Mucosa of descending colon (tissue), 3 donors: Measurements from ENCODE around the gene FBXL20. TPM values are rescaled to one million over a fixed set of nuclear protein-coding genes. Genes with fewer than 3 reads are reported as not detected.

ENCODE experiments used
- ATAC-seq: fragments of 200-7000 bp; cut with Tn5 transposase; one replicate; pipeline ENCODE4 v1.9.1; 2020; ENCODE audit warnings: mild to moderate bottlenecking, moderate library complexity
- DNase-seq, 3 donors: peaks; one replicate each; pipeline ENCODE4 v3.0.0-alpha.2; 2020
- H3K36me3 ChIP-seq: fragments of 200-600 bp; one replicate; pipeline ENCODE4 v1.8.0; 2021; ENCODE audit warnings: low read depth, mild to moderate bottlenecking
- H3K4me1 ChIP-seq: fragments of 200-600 bp; one replicate; pipeline ENCODE4 v1.8.0; 2021; ENCODE audit warnings: low read depth, mild to moderate bottlenecking
- H3K4me3 ChIP-seq: fragments of 200-600 bp; one replicate; pipeline ENCODE4 v1.8.0; 2021; ENCODE audit warnings: mild to moderate bottlenecking
- H3K9me3 ChIP-seq: fragments of 200-600 bp; one replicate; pipeline ENCODE4 v1.8.0; 2021; ENCODE audit warnings: mild to moderate bottlenecking
- intact Hi-C, 2 donors: fragments of 100-400 bp; cut with DNase I in 1 of 2; cut with micrococcal nuclease in 1 of 2; formaldehyde crosslinking; loops; one replicate each; pipeline versions ENCODE4 v1.11.0 to v1.11.1; 2022; cut with DNase I, micrococcal nuclease
- total RNA-seq, 3 donors: library from RNA; stranded (reverse); fragmentation: NEBNext Ultra II Directional in 2 of 3; extraction: Animal tissue kit (Norgen Biotek cat#: 25700) in 2 of 3; gene quantifications; one replicate each; pipeline versions ENCODE4 v1.2.1 to v1.2.4, GENCODE V29; 2021 to 2023
- TF ChIP-seq, protein P1 (sequence below): fragments of 200-600 bp; IDR thresholded peaks from one replicate; pipeline ENCODE4 v1.8.0; 2022; ENCODE audit warnings: antibody characterized with exemption, mild to moderate bottlenecking
- donor health status: DM: no; HTN: no; CAD: no; lungs with moderate emphysema.
- donor health status: DM: no; HTN: no; CAD: no.
- donor health status: DM: no; HTN: yes; CAD: no.

The FBXL20 gene
- total RNA-seq, 3 donors from 2014 or later: 16.6 to 29.2 (median 28.9) TPM

- TF ChIP-seq, protein P1, sequence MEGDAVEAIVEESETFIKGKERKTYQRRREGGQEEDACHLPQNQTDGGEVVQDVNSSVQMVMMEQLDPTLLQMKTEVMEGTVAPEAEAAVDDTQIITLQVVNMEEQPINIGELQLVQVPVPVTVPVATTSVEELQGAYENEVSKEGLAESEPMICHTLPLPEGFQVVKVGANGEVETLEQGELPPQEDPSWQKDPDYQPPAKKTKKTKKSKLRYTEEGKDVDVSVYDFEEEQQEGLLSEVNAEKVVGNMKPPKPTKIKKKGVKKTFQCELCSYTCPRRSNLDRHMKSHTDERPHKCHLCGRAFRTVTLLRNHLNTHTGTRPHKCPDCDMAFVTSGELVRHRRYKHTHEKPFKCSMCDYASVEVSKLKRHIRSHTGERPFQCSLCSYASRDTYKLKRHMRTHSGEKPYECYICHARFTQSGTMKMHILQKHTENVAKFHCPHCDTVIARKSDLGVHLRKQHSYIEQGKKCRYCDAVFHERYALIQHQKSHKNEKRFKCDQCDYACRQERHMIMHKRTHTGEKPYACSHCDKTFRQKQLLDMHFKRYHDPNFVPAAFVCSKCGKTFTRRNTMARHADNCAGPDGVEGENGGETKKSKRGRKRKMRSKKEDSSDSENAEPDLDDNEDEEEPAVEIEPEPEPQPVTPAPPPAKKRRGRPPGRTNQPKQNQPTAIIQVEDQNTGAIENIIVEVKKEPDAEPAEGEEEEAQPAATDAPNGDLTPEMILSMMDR: no peak
- peaks cover 16% of the 10 kb centered on the region for H3K4me1 ChIP-seq
- H3K4me3 ChIP-seq: no peak overlapping the region
- H3K9me3 ChIP-seq: no peaks in the 10 kb centered on the region
- intact Hi-C loops: no loop called here
- ATAC-seq (no peak), DNase-seq (no peak)
- H3K36me3 ChIP-seq: peaks cover 9% of the 10 kb centered on the region
Observed at GRCh38 chr17:39208136-39208535, 193.3 kb downstream of the FBXL20 start.

DNA sequence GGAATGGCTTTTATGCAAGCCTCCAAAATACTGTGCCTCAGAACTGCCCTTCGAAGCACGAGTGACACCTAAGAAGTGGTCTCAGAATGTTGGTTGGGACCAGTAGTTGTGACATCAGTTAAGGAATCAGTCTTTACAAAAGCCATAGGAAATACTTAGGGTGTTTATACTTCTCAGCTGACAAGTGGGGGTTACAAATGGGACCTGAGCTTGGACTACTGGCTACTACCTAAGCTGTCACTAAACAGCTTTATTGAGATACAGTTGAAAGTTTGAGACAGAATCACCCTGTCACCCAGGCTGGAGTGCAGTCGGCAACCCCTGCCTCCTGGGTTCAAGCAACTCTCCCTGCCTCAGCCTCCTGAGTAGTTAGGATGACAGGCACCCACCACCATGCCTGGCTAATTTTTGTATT lies 196.3 kb downstream of the FBXL20 start:
- Histone ChIP-seq H3K4me3 (no peak overlapping the region), H3K36me3 (peaks cover 17% of the 10 kb centered on the region), H3K4me1 (peaks cover 29% of the 10 kb centered on the region), H3K9me3 (no peaks in the 10 kb centered on the region)
- intact Hi-C loops: no loop called here
- DNase-seq (no peak), ATAC-seq (no peak)
- TF ChIP-seq, protein P1: no peak

- DNase-seq: no peak
- Histone ChIP-seq H3K9me3 (no peaks in the 10 kb centered on the region), H3K4me1 (peaks cover 21% of the 10 kb centered on the region), H3K36me3 (peaks cover 17% of the 10 kb centered on the region), H3K4me3 (no peak overlapping the region)
- no peak for ATAC-seq
- intact Hi-C loops: no loop called here
- TF ChIP-seq, protein P1: no peak
Observed at GRCh38 chr17:39204245-39204644, 197.2 kb downstream of the FBXL20 start.

Other genes with a start within 250 kb of the FBXL20 start
- 10 to 100 TPM in 1 of 3 donors, 1 to 10 TPM in 2; 2.4 to 10.9 (median 5.6) TPM for gene PLXDC1, start 250.0 kb downstream of the FBXL20 start, total RNA-seq
- not detected for gene ARL5C, start 235.5 kb downstream of the FBXL20 start, total RNA-seq
- gene CACNB1, start 204.0 kb downstream of the FBXL20 start, total RNA-seq: 10 to 100 TPM; 16.8 to 24.3 (median 20.1) TPM
- gene RPL19, start 201.3 kb downstream of the FBXL20 start, total RNA-seq: 1,000 to 10,000 TPM; 1,315 to 1,492 (median 1,411) TPM
- gene STAC2, start 175.7 kb downstream of the FBXL20 start, total RNA-seq: under 1 TPM in 2 of 3 donors, not detected in 1; 0.17 to 0.79 TPM
- gene MED1, start 49.6 kb upstream of the FBXL20 start, total RNA-seq: 10 to 100 TPM; 23.8 to 36.4 (median 27.6) TPM
- 10 to 100 TPM; 49.3 to 59.7 (median 58.4) TPM for gene CDK12, start 59.9 kb upstream of the FBXL20 start, total RNA-seq
- gene NEUROD2, start 206.3 kb upstream of the FBXL20 start, total RNA-seq: under 1 TPM in 1 of 3 donors, not detected in 2; 0.05 TPM
- gene PPP1R1B, start 225.3 kb upstream of the FBXL20 start, total RNA-seq: 100 to 1,000 TPM; 108 to 362 (median 356) TPM
- gene STARD3, start 235.5 kb upstream of the FBXL20 start, total RNA-seq: 10 to 100 TPM; 36.1 to 58.8 (median 57.6) TPM